SU-DHL-6 (cell line): ENCODE data around the gene PALS2.

Source experiments
- H2AFZ ChIP-seq: fragments of 200-600 bp; sonication (generic); 2 replicates; pipeline ENCODE4 v1.6.1; 2014; ENCODE audit warnings: low read depth, mild to moderate bottlenecking, moderate library complexity, mixed read lengths, antibody characterized with exemption, low read length; ENCODE audit not compliant: severe bottlenecking
- H3F3A ChIP-seq: fragments of 200-600 bp; shearing (Covaris generic); 2 replicates; pipeline ENCODE4 v1.6.0; 2016; ENCODE audit warnings: antibody characterized with exemption, mild to moderate bottlenecking; ENCODE audit not compliant: insufficient read depth
- H3K27ac ChIP-seq: fragments of 200-600 bp; sonication (generic); 2 replicates; pipeline ENCODE4 v1.5.1; 2016; ENCODE audit warnings: low read depth, mild to moderate bottlenecking, low read length, moderate library complexity, mixed read lengths
- H3K27me3 ChIP-seq: fragments of 200-600 bp; sonication (generic), shearing (Covaris generic); 2 replicates; pipeline ENCODE4 v1.6.0; 2014; ENCODE audit warnings: mild to moderate bottlenecking, low read length
- H3K36me3 ChIP-seq: fragments of 200-600 bp; sonication (generic); 2 replicates; pipeline ENCODE4 v1.6.1; 2014; ENCODE audit warnings: mild to moderate bottlenecking, low read length, mixed read lengths
- H3K4me2 ChIP-seq: fragments of 300-600, 200-600 bp; shearing (Covaris generic), sonication (generic); 2 replicates; pipeline ENCODE4 v1.6.0; 2014; ENCODE audit warnings: low read length, low read depth, mild to moderate bottlenecking; ENCODE audit not compliant: poor library complexity, severe bottlenecking
- H3K4me3 ChIP-seq: fragments of 200-600 bp; sonication (generic); 2 replicates; pipeline ENCODE4 v1.5.1; 2014; ENCODE audit warnings: antibody characterized with exemption, low read length, mild to moderate bottlenecking, mixed read lengths; ENCODE audit not compliant: insufficient read depth, poor library complexity, severe bottlenecking
- H3K79me2 ChIP-seq: fragments of 200-600 bp; sonication (generic); 2 replicates; pipeline ENCODE4 v1.6.1; 2014; ENCODE audit warnings: mild to moderate bottlenecking, low read length, moderate library complexity; ENCODE audit not compliant: insufficient read depth
- H3K9ac ChIP-seq: fragments of 200-600 bp; sonication (generic); 2 replicates; pipeline ENCODE4 v1.7.0; 2014; ENCODE audit warnings: mild to moderate bottlenecking, low read length
- H3K9me2 ChIP-seq: fragments of 200-600 bp; sonication (generic); replicated peaks from 2 replicates; pipeline ENCODE4 v1.6.1; 2014; ENCODE audit warnings: low read length; ENCODE audit not compliant: insufficient read depth
- H3K9me3 ChIP-seq: fragments of 200-600 bp; sonication (generic); 2 replicates; pipeline ENCODE4 v1.6.1; 2014; ENCODE audit warnings: low read length, mixed read lengths; ENCODE audit not compliant: insufficient read depth
- H4K20me1 ChIP-seq: fragments of 200-600 bp; sonication (generic); 2 replicates; pipeline ENCODE4 v1.6.1; 2014; ENCODE audit warnings: low read depth, mild to moderate bottlenecking, antibody characterized with exemption, low read length, moderate library complexity, mixed read lengths
- EZH2phosphoT487 ChIP-seq: fragments of 200-600 bp; sonication (generic), shearing (Covaris generic); conservative IDR thresholded peaks from 2 replicates; pipeline ENCODE4 v1.6.1; 2018; ENCODE audit warnings: mild to moderate bottlenecking, antibody characterized with exemption, low read length, moderate library complexity, mixed read lengths
- TF ChIP-seq, protein P1 (sequence below): fragments of 200-600 bp; sonication (generic); IDR thresholded peaks from one replicate; pipeline ENCODE4 v1.5.1; 2017; ENCODE audit warnings: antibody characterized with exemption, mild to moderate bottlenecking, low read length, moderate library complexity; ENCODE audit not compliant: insufficient read depth, poor library complexity, severe bottlenecking

PALS2 gene

DNA sequence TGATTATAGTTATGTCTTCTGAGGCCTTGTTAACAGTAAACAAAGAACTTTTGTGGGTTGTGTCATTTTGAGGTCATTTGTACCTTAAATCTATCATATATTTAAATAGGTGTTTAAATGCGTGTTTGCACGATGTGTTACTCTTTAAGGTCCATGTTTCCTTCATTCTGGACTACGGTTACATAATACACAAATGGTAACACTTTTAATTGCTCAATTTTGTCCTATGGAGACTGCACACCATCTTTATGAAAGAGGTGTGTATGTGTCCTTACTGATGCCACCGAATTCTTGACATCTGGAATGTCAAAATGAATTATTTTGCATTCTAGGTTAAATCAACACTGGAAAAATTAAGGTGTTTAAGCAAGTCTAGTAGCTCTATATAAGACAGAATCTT is 1.7 kb downstream of the PALS2 start:
- H3K79me2 ChIP-seq = peaks cover 62% of the 10 kb centered on the region
- H2AFZ ChIP-seq = no peak overlapping the region
- H3K9ac ChIP-seq = peak overlapping the region; percentile 89
- H3K9me2 ChIP-seq = no peaks in the 10 kb centered on the region
- H3K36me3 ChIP-seq = 0 out of 2 replicates have a peak, but pooled peaks cover 5% of the 10 kb centered on the region
- TF ChIP-seq, protein P1, sequence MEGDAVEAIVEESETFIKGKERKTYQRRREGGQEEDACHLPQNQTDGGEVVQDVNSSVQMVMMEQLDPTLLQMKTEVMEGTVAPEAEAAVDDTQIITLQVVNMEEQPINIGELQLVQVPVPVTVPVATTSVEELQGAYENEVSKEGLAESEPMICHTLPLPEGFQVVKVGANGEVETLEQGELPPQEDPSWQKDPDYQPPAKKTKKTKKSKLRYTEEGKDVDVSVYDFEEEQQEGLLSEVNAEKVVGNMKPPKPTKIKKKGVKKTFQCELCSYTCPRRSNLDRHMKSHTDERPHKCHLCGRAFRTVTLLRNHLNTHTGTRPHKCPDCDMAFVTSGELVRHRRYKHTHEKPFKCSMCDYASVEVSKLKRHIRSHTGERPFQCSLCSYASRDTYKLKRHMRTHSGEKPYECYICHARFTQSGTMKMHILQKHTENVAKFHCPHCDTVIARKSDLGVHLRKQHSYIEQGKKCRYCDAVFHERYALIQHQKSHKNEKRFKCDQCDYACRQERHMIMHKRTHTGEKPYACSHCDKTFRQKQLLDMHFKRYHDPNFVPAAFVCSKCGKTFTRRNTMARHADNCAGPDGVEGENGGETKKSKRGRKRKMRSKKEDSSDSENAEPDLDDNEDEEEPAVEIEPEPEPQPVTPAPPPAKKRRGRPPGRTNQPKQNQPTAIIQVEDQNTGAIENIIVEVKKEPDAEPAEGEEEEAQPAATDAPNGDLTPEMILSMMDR = no peak
- no peak for TF ChIP-seq EZH2phosphoT487
- H4K20me1 ChIP-seq = peaks cover 50% of the 10 kb centered on the region
- H3K9me3 ChIP-seq = no peaks in the 10 kb centered on the region
- peak overlapping the region; percentile 74 for H3K4me2 ChIP-seq
- H3K4me3 ChIP-seq = peak overlapping the region; percentile 65
- H3K27ac ChIP-seq = no peak overlapping the region
- peaks cover 22% of the 10 kb centered on the region for H3F3A ChIP-seq
- no peaks in the 10 kb centered on the region for H3K27me3 ChIP-seq

DNA sequence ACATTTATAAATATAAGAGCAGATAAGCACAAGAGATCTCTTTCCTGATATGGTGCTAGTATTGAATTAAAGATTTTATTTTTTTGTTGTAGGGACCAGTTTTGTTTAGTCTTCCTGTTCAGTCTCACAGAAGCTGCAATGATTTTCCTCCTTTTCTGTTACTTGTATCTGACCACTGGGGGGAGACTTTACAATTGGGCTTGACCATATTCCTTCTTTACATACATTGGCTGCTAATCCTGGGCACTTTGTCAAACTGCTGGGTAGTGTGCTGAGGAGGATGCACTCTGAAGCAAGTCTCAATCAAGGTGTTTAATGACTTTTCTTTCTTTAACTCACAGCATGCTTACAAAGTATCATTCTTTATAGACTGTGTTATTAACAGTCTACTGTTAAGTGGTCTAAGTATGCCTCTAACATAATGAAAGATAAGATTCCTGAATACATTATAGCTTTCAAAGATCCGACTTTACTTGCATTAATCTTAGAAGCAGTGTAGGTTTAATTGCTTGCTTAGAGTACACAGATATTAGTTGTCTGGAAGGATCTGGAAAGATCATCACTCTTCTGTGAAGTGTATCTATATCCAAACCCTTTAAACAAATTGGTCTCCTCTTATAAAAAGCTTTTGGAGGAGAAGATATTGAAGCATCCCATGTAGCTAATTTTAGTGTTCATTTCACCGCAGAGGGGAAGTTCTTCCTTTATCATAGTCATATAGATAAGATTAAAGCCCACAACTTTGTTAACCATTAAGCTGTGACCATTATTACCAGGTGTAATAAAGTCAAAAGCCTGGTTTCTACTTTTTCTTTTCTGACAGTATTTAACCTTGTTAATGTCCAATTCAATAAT is 3.1 kb downstream of the PALS2 start:
- no peaks in the 10 kb centered on the region for H3K9me2 ChIP-seq
- no peak overlapping the region for H2AFZ ChIP-seq
- no peaks in the 10 kb centered on the region for H3K9me3 ChIP-seq
- H3K9ac ChIP-seq = no peak overlapping the region
- no peak overlapping the region for H3K27ac ChIP-seq
- no peaks in the 10 kb centered on the region for H3K27me3 ChIP-seq
- 0 out of 2 replicates have a peak, but pooled peaks cover 5% of the 10 kb centered on the region for H3K36me3 ChIP-seq
- no peak for TF ChIP-seq EZH2phosphoT487
- TF ChIP-seq, protein P1 = peak; percentile 80
- H4K20me1 ChIP-seq = peaks cover 64% of the 10 kb centered on the region
- H3F3A ChIP-seq = peaks cover 22% of the 10 kb centered on the region
- H3K79me2 ChIP-seq = peaks cover 77% of the 10 kb centered on the region
- H3K4me3 ChIP-seq = no peak overlapping the region
- peak overlapping the region; percentile 74 for H3K4me2 ChIP-seq

DNA sequence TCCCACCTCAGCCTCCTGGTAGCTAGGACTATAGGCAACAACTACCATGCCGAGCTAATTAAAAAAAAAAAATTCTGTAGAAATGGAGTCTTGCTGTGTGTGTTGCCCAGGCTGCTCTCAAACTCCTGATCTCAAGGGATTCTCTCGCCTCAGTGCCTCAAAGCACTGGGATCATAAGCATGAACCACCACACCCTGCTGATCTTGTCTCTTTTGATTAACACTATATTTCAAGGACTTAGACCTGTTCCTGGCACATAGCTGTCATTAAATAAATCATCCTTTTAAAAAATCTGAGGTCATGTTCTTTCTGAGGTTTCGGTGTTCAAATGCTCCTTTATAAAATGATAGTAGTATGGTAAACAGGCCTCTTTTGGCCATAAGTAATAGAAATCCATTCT is 4.8 kb downstream of the PALS2 start:
- Histone ChIP-seq H3K27me3 (no peaks in the 10 kb centered on the region), H3K9me3 (no peaks in the 10 kb centered on the region), H3K9ac (no peak overlapping the region), H3K9me2 (no peaks in the 10 kb centered on the region), H3K79me2 (peaks cover 92% of the 10 kb centered on the region), H4K20me1 (peaks cover 72% of the 10 kb centered on the region), H3K27ac (no peak overlapping the region), H2AFZ (no peak overlapping the region), H3K4me2 (no peak overlapping the region), H3K36me3 (0 out of 2 replicates have a peak, but pooled peaks cover 5% of the 10 kb centered on the region), H3F3A (peaks cover 17% of the 10 kb centered on the region), H3K4me3 (no peak overlapping the region)
- TF ChIP-seq, protein P1 = no peak
- no peak for TF ChIP-seq EZH2phosphoT487
